ENCODE measurements around the gene TOP3B. TPM values are rescaled to one million over a fixed set of nuclear protein-coding genes. Genes with fewer than 3 reads are reported as not detected.

TOP3B gene
- total and polyA plus RNA-seq, 10 of the 15 experiments (the other 5 are each of a cell fraction or from before 2014, with no cell fraction given): 0.60 to 47.3 (median 33.7) TPM

DNA sequence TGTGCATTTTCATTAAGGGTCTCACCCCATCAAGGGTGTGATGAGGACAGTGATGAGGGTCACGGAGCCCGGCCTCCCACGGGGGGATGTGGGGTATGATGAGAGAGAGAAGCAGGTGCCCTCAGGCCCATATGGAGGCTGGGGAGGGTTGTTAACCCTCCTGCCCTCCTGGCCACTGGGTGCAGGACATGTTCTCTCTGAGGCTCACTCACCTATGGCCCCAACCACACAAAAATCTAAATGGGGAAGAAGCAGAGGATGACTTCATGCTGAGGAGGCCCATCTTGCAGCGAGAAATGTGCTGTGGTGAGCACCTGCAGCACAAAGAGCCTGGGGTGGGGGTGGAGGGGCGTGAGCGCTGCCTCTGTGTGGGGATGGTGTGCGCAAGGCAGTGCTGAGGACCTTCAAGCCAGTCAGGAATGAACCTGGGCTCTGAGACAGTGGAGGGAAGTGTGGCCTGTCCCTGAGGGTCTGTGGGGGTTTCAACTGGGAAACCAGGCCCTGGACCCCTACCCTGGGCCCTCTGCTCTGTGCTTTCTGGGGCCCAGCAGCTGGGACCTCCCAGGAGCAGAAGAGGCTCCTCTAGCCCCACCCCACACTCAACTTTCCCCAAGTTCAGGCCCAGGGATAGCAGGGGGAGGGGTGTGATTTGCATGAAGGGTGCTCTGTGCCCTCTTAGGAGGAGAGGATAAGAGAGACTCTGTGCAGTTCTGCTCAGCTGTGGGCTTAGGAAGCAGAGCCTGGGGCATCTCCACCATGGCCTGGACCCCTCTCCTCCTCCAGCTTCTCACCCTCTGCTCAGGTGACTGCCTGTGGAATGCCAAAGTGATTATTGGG lies 43.0 kb upstream of the TOP3B start (continued):
- TF ChIP-seq JUNB (IDR thresholded peaks at IDR 0.05) (peak; percentile 57), DPF2 (IDR thresholded peaks at IDR 0.05) (peak; percentile 53), TAF1 (IDR thresholded peaks at IDR 0.05; ENCODE audit: borderline replicate concordance, low read depth, low read length) (peak; percentile 56; the same call in 1 of the 2 replicates), SUPT20H (IDR thresholded peaks at IDR 0.05; ENCODE audit: borderline replicate concordance, control insufficient read depth, low read depth, low read length) (no peak), BHLHE40 (IDR thresholded peaks at IDR 0.05; ENCODE audit: borderline replicate concordance in 1 of 2, low read depth in 2 of 2, low read length in 1 of 2) (peak; percentile 40 to 61; a peak in 3 of 4 replicates), MLLT1 (IDR thresholded peaks at IDR 0.05) (no peak), TCF12 (IDR thresholded peaks at IDR 0.05; ENCODE audit: low read depth, low read length) (peak; percentile 64; the same call in 1 of the 2 replicates), RCOR1 (conservative IDR thresholded peaks at IDR 0.05; ENCODE audit: low read depth, low read length) (no peak), IRF5 (IDR thresholded peaks at IDR 0.05; ENCODE audit: borderline replicate concordance) (no peak), POLR2A (IDR thresholded peaks at IDR 0.05; ENCODE audit: low read depth, low read length) (peak; percentile 61), RELA (IDR thresholded peaks at IDR 0.05; ENCODE audit: borderline replicate concordance, partially characterized antibody) (no peak), POLR2AphosphoS5 (IDR thresholded peaks at IDR 0.05; ENCODE audit: low read length) (0 out of 2 replicates have a peak, but pooled peaks have one; percentile 17), CREB1 (IDR thresholded peaks at IDR 0.05; ENCODE audit: low read depth) (no peak), ATF7 (IDR thresholded peaks at IDR 0.05; ENCODE audit: low read depth) (peak; percentile 73), POU2F2 (IDR thresholded peaks at IDR 0.05; ENCODE audit: borderline replicate concordance, low read depth, low read length) (peak; percentile 18; the same call in 1 of the 3 replicates), SMAD5 (IDR thresholded peaks at IDR 0.05; ENCODE audit: low read depth) (0 out of 2 replicates have a peak, but pooled peaks have one; percentile 4), ZBED1 (IDR thresholded peaks at IDR 0.05; ENCODE audit: borderline replicate concordance) (peak; percentile 62), POLR2AphosphoS2 (IDR thresholded peaks at IDR 0.05; ENCODE audit: low read depth, low read length) (no peak), CREM (IDR thresholded peaks at IDR 0.05; ENCODE audit: low read depth) (peak; percentile 61), EED (IDR thresholded peaks at IDR 0.05; ENCODE audit: low read depth) (peak; percentile 83), NBN (IDR thresholded peaks at IDR 0.05) (peak; percentile 19; the same call in 1 of the 2 replicates)
- TF ChIP-seq, protein P1, sequence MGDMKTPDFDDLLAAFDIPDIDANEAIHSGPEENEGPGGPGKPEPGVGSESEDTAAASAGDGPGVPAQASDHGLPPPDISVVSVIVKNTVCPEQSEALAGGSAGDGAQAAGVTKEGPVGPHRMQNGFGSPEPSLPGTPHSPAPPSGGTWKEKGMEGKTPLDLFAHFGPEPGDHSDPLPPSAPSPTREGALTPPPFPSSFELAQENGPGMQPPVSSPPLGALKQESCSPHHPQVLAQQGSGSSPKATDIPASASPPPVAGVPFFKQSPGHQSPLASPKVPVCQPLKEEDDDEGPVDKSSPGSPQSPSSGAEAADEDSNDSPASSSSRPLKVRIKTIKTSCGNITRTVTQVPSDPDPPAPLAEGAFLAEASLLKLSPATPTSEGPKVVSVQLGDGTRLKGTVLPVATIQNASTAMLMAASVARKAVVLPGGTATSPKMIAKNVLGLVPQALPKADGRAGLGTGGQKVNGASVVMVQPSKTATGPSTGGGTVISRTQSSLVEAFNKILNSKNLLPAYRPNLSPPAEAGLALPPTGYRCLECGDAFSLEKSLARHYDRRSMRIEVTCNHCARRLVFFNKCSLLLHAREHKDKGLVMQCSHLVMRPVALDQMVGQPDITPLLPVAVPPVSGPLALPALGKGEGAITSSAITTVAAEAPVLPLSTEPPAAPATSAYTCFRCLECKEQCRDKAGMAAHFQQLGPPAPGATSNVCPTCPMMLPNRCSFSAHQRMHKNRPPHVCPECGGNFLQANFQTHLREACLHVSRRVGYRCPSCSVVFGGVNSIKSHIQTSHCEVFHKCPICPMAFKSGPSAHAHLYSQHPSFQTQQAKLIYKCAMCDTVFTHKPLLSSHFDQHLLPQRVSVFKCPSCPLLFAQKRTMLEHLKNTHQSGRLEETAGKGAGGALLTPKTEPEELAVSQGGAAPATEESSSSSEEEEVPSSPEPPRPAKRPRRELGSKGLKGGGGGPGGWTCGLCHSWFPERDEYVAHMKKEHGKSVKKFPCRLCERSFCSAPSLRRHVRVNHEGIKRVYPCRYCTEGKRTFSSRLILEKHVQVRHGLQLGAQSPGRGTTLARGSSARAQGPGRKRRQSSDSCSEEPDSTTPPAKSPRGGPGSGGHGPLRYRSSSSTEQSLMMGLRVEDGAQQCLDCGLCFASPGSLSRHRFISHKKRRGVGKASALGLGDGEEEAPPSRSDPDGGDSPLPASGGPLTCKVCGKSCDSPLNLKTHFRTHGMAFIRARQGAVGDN (IDR thresholded peaks at IDR 0.05): no peak
